Measurements from ENCODE around the gene FAAP100. TPM values are rescaled to one million over a fixed set of nuclear protein-coding genes. Genes with fewer than 3 reads are reported as not detected.
"Not testable (repeated sequence)": the region's sequence is repeated elsewhere in the genome, so short reads cannot be mapped to it uniquely, and the experiment has no call there.

The FAAP100 gene
- total RNA-seq, 2 experiments from 2014 or later: 40.5 to 42.7 TPM

DNA sequence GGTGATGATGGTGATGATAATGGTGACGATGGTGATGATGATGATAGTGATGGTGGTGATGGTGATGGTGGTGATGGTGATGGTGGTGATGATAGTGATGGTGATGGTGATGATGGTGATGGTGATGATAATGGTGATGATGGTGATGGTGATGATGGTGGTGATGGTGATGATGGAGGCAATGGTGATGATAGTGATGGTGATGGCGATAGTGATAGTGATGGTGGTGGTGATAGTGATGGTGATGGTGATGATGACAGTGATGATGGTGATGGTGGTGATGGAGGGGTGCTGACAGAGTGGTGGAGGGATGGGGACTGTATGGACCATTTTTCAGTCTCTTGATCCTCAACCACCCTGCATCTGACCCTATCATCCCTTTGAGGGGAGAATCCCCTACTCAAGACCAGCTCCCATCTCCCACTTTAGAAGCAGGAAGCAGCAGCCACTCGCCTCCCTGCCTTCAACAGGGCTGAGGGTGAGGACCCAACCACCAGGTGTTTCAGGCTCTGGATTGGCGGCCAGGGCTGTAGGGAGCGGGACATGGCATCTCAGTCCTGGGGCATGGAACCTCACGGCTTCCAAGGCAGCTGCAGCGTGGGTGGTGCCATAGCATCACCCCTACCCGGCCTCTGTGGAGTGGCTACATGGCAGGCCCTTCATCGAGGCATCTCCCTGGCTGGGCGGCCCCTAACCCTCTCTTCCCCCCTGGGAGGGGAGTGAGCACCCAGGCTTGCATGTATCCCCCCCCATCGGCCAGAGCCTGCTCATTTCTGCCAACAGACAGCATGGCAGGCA, 19.5 kb downstream of the FAAP100 start:
- ChIA-PET POLR2A (interaction anchor here (0.9 to 2.1 kb wide), 4 partner anchors 10 to 120 kb away, joined by 3 to 6 read pairs (median 4); no protein-coding TSS in a partner anchor), CTCF (interaction anchor here (1.1 kb wide), 1 partner anchor 92 kb away, joined by 3 read pairs; no protein-coding TSS in a partner anchor)
- Mint-ChIP-seq H3K9me3 (no peaks in the 10 kb centered on the region), H3K4me1 (ENCODE audit: low read depth) (no peaks in the 10 kb centered on the region), H3K36me3 (ENCODE audit: low read depth) (no peaks in the 10 kb centered on the region), H3K4me3 (no peak overlapping the region), H3K27ac (no peak overlapping the region), H3K27me3 (peaks cover 16% of the 10 kb centered on the region)
- intact Hi-C loops (cut with micrococcal nuclease): no loop called here
- DNase-seq (no peak), ATAC-seq (no peak)
- TF ChIP-seq, protein P1, sequence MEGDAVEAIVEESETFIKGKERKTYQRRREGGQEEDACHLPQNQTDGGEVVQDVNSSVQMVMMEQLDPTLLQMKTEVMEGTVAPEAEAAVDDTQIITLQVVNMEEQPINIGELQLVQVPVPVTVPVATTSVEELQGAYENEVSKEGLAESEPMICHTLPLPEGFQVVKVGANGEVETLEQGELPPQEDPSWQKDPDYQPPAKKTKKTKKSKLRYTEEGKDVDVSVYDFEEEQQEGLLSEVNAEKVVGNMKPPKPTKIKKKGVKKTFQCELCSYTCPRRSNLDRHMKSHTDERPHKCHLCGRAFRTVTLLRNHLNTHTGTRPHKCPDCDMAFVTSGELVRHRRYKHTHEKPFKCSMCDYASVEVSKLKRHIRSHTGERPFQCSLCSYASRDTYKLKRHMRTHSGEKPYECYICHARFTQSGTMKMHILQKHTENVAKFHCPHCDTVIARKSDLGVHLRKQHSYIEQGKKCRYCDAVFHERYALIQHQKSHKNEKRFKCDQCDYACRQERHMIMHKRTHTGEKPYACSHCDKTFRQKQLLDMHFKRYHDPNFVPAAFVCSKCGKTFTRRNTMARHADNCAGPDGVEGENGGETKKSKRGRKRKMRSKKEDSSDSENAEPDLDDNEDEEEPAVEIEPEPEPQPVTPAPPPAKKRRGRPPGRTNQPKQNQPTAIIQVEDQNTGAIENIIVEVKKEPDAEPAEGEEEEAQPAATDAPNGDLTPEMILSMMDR (IDR thresholded peaks at IDR 0.05): no peak

DNA sequence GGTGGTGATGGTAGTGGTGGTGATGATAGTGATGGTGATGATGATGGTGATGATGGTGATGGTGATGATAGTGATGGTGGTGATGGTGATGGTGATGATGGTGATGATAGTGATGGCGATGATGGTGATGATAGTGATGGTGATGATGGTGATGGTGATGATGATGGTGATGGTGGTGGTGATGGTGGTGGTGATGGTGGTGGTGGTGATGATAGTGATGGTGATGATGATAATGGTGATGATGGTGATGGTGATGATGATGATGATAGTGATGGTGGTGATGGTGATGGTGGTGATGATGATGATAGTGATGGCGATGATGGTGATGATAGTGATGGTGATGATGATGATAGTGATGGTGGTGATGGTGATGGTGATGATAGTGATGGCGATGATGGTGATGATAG, 20.2 kb downstream of the FAAP100 start:
- POLR2A ChIA-PET; H3K9me3 Mint-ChIP-seq; H3K27ac Mint-ChIP-seq; H3K4me1 Mint-ChIP-seq (ENCODE audit: low read depth); intact Hi-C loops (cut with micrococcal nuclease); H3K36me3 Mint-ChIP-seq (ENCODE audit: low read depth); H3K4me3 Mint-ChIP-seq; ATAC-seq; CTCF ChIA-PET; DNase-seq: not testable (repeated sequence)
- peaks cover 17% of the 10 kb centered on the region for H3K27me3 Mint-ChIP-seq

DNA sequence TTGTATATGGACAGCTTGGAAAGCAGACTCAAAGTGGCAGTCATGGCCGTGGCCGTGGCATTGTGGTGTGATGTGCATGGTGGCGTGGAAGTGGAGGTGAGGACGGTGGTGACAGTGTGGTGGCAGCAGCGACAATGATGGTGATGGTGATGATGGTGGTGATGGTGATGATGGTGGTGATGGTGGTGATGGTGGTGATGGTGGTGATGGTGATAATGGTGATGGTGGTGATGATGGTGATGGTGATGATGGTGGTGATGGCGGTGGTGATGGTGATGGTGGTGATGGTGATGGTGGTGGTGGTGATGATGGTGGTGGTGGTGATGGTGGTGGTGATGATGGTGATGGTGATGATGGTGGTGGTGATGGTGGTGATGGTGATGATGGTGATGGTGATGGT, 21.1 kb downstream of the FAAP100 start:
- DNase-seq; POLR2A ChIA-PET; H3K36me3 Mint-ChIP-seq (ENCODE audit: low read depth); H3K4me3 Mint-ChIP-seq; H3K9me3 Mint-ChIP-seq; H3K4me1 Mint-ChIP-seq (ENCODE audit: low read depth); H3K27ac Mint-ChIP-seq; CTCF ChIA-PET; intact Hi-C loops (cut with micrococcal nuclease); ATAC-seq: not testable (repeated sequence)
- H3K27me3 Mint-ChIP-seq: peaks cover 11% of the 10 kb centered on the region

DNA sequence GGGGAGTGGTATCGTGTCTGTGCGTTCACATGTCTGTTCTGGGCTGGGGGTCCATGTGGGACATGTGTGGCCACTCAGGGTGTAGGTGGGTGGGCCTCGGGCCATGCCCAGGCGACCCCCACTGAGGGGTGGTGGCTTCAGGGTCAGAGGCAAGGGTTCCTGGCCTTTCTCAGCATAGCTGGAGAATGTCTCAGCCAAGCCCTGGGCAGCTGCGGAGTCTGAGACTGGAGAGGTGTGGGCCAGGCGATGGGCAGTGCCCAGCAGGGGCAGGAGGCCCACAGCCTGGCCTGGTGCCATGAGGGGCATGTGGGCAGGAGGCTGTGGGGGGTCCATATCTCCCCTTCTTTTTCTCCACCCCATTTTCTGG, 22.7 kb downstream of the FAAP100 start:
- Mint-ChIP-seq H3K36me3 (ENCODE audit: low read depth) (no peaks in the 10 kb centered on the region), H3K4me3 (no peak overlapping the region), H3K9me3 (no peaks in the 10 kb centered on the region), H3K27me3 (peaks cover 6% of the 10 kb centered on the region), H3K27ac (no peak overlapping the region), H3K4me1 (ENCODE audit: low read depth) (no peaks in the 10 kb centered on the region)
- no peak for DNase-seq
- TF ChIP-seq, protein P1 (IDR thresholded peaks at IDR 0.05): no peak
- CTCF ChIA-PET: no interaction called here
- ATAC-seq: no peak
- POLR2A ChIA-PET: interaction anchor here (0.9 to 1.2 kb wide), 2 partner anchors 18 to 23 kb away, joined by 3 to 4 read pairs; partner anchors contain the start of gene FAAP100
- intact Hi-C loops (cut with micrococcal nuclease): no loop called here

DNA sequence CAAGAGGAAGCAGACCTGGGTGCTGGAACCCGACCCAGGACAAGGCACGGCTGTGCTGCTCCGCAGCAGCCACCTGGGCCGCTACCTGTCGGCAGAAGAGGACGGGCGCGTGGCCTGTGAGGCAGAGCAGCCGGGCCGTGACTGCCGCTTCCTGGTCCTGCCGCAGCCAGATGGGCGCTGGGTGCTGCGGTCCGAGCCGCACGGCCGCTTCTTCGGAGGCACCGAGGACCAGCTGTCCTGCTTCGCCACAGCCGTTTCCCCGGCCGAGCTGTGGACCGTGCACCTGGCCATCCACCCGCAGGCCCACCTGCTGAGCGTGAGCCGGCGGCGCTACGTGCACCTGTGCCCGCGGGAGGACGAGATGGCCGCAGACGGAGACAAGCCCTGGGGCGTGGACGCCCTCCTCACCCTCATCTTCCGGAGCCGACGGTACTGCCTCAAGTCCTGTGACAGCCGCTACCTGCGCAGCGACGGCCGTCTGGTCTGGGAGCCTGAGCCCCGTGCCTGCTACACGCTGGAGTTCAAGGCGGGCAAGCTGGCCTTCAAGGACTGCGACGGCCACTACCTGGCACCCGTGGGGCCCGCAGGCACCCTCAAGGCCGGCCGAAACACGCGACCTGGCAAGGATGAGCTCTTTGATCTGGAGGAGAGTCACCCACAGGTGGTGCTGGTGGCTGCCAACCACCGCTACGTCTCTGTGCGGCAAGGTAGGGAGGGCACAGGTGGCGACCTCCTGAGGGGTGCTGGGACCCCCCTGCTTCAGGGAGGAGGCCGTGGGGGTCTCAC, 23.3 kb downstream of the FAAP100 start:
- ChIA-PET POLR2A (interaction anchor here (0.6 to 1.2 kb wide), 3 partner anchors 18 to 57 kb away, joined by 3 to 4 read pairs (median 3); partner anchors contain the start of gene FAAP100), CTCF (no interaction called here)
- Mint-ChIP-seq H3K27ac (no peak overlapping the region), H3K4me1 (ENCODE audit: low read depth) (no peaks in the 10 kb centered on the region), H3K4me3 (no peak overlapping the region), H3K36me3 (ENCODE audit: low read depth) (no peaks in the 10 kb centered on the region), H3K27me3 (peaks cover 5% of the 10 kb centered on the region), H3K9me3 (no peaks in the 10 kb centered on the region)
- DNase-seq (no peak), ATAC-seq (no peak)
- TF ChIP-seq, protein P1 (IDR thresholded peaks at IDR 0.05): no peak
- intact Hi-C loops (cut with micrococcal nuclease): no loop called here

DNA sequence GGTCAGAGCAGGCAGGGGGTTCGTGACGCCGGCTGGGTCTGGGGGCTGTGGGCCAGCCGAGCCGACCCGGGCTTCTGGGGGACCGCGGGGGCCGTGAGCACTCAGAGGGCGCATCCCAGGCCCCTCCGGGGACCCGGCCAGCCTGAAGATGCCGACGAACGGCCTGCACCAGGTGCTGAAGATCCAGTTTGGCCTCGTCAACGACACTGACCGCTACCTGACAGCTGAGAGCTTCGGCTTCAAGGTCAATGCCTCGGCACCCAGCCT, 23.8 kb downstream of the FAAP100 start:
- Mint-ChIP-seq H3K27me3 (peaks cover 5% of the 10 kb centered on the region), H3K4me3 (no peak overlapping the region), H3K4me1 (ENCODE audit: low read depth) (no peaks in the 10 kb centered on the region), H3K36me3 (ENCODE audit: low read depth) (no peaks in the 10 kb centered on the region), H3K9me3 (no peaks in the 10 kb centered on the region), H3K27ac (no peak overlapping the region)
- no peak for DNase-seq
- POLR2A ChIA-PET: no interaction called here
- CTCF ChIA-PET: no interaction called here
- intact Hi-C loops (cut with micrococcal nuclease): no loop called here
- no peak for ATAC-seq
- TF ChIP-seq, protein P1 (IDR thresholded peaks at IDR 0.05): no peak

All from activated CD8-positive, alpha-beta T cell treated with anti-CD3 and anti-CD28 coated beads for 36 hours (primary cell).